ENCODE measurements around the gene EIF5B.

The EIF5B gene

DNA sequence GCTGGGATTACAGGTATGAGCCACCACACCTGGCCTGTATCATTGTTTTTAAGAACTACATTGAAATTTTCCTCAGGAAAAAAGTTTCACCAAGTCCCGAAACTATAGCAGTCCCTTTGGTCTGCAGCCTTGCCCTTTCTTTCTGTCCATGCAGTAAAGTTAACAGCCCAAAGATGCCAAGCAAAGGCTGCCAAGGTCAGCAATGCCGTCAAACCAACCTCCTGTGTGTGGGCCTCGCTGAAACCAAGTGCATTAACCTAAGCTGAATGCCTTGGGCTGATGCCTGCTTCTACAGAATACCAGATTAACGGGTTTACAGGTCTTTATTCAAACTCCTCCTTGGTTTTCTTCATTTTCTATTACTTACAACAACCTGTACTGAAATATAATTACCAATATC, 73.1 kb downstream of the EIF5B start:
- TF ChIP-seq, protein P1, sequence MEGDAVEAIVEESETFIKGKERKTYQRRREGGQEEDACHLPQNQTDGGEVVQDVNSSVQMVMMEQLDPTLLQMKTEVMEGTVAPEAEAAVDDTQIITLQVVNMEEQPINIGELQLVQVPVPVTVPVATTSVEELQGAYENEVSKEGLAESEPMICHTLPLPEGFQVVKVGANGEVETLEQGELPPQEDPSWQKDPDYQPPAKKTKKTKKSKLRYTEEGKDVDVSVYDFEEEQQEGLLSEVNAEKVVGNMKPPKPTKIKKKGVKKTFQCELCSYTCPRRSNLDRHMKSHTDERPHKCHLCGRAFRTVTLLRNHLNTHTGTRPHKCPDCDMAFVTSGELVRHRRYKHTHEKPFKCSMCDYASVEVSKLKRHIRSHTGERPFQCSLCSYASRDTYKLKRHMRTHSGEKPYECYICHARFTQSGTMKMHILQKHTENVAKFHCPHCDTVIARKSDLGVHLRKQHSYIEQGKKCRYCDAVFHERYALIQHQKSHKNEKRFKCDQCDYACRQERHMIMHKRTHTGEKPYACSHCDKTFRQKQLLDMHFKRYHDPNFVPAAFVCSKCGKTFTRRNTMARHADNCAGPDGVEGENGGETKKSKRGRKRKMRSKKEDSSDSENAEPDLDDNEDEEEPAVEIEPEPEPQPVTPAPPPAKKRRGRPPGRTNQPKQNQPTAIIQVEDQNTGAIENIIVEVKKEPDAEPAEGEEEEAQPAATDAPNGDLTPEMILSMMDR (IDR thresholded peaks at IDR 0.05; ENCODE audit: borderline replicate concordance, insufficient read depth, low read depth, low read length): no peak
- no peak overlapping the region for H3K4me3 ChIP-seq (ENCODE audit: low read depth, low read length)

DNA sequence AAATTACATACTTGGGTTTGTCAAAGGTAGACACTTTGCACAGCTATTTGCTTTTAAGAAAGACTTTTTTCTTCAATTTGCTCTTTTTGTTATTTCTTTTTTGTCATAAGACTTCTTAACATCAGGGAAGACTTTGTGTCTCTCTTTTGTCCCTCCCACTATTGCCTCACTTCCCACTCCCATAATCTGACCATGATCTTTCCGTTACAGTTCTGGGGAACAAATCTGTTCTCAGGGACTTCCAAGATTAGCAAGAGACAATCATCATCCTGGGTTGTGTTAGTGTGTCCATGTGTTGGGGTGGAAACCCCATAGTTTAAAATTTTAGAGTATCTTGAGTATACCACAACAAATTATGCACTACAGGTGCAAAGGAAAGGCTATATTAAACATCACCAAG, 77.4 kb downstream of the EIF5B start:
- H3K4me3 ChIP-seq (ENCODE audit: low read depth, low read length): no peak overlapping the region
- TF ChIP-seq, protein P1 (IDR thresholded peaks at IDR 0.05; ENCODE audit: borderline replicate concordance, insufficient read depth, low read depth, low read length): no peak

DNA sequence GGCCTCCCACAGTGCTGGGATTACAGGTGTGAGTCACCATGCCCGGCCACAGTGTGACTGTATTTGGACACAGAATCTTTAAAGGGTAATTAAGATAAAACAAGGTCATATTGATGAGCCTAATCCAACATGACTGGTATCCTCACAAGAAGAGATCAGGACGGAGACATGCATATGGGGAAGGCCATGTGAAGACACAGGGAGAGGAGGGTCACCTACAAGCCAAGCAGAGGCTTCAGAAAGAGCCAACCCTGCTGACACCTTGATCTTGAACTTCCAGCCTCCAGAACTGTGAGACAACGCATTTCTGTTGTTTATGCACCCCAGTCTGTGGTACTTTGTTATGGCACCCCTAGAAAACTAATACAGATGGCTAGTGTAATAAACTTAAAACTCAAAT, 80.2 kb downstream of the EIF5B start:
- H3K4me3 ChIP-seq (ENCODE audit: low read depth, low read length): no peak overlapping the region
- TF ChIP-seq, protein P1 (IDR thresholded peaks at IDR 0.05; ENCODE audit: borderline replicate concordance, insufficient read depth, low read depth, low read length): no peak

DNA sequence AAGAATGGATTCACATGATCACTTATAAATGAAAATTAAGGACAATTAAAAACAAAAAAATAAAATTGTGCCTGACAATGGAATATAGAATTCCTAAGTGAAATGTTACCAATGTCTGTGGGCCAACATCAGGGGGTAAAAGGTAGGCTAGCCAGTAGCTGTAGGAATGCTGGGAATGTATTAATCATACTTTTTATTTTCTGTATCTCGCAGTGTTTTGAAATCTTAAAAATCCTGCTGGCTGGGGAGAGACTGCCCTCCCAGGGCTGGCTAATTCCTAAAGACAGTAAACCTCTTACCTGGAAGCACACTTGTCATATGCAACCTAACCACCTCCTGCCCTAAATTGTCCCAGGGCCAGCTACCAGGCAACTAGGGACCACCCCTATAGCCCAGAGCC, 82.8 kb downstream of the EIF5B start:
- no peak overlapping the region for H3K4me3 ChIP-seq (ENCODE audit: low read depth, low read length)
- TF ChIP-seq, protein P1 (IDR thresholded peaks at IDR 0.05; ENCODE audit: borderline replicate concordance, insufficient read depth, low read depth, low read length): no peak

DNA sequence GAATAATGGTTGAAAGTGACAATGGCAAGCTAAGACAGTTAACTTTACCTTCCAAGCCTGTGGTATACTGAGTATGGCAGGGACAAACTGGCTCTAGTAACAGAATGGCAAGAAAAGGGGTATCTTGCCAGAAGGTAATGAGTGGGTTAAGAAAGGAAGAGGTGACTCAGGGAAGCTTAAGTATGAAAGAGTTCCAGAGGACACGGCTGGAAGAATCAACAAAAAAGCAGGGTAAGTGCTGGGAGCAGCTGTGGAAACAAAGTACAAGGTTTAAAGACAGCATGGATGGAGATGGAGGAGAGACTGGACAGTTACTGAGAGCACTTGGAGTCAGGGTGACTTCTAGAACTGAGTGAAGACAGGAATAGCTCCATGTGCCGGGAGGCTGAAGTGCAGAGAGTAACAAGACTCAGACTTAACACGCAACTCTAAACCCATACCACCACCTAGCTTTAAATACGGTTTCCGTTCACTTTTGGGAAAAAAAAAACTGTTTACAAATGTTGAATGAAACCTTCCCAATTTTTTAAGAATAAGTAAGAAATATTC, 83.6 kb downstream of the EIF5B start:
- TF ChIP-seq, protein P1 (IDR thresholded peaks at IDR 0.05; ENCODE audit: borderline replicate concordance, insufficient read depth, low read depth, low read length): no peak
- no peak overlapping the region for H3K4me3 ChIP-seq (ENCODE audit: low read depth, low read length)

DNA sequence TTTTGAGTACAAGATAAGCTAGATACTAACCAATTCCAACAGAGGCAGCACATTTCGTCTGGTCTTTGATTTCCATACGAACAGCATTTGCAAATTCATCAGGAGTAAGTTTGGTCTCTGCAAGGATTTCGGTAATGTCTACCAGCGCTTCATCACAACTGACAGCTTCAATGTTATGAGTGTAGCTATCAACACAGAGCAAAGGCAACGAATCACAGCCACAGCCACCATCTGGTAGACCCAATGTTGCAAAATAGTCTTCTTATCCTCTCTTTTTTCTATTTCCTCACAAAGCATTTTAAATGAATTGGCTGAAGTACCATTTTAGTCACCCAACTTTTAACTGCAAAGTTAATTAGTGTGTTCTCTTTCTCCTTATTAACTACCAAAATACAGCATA, 84.3 kb downstream of the EIF5B start:
- TF ChIP-seq, protein P1 (IDR thresholded peaks at IDR 0.05; ENCODE audit: borderline replicate concordance, insufficient read depth, low read depth, low read length): no peak
- H3K4me3 ChIP-seq (ENCODE audit: low read depth, low read length): no peak overlapping the region

DNA sequence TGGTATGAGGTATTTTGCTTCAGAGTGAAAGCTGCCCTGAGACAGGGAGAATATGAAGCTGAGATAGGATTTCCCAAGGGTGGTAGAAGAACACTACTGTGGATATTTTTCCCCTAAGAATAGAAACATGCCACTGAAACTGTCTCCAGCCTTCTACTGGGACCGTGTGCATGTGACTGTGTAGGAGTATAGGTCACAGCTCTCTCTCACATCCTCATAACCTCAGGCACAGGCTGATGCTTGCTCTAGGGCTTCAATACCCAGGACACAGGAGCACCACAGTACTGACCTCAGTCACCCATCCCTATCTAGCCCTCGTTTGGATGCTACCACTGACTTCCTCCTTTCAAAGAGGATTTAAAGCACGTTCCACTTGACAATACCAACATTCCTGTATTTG, 85.4 kb downstream of the EIF5B start:
- H3K4me3 ChIP-seq (ENCODE audit: low read depth, low read length): no peak overlapping the region
- TF ChIP-seq, protein P1 (IDR thresholded peaks at IDR 0.05; ENCODE audit: borderline replicate concordance, insufficient read depth, low read depth, low read length): no peak

All from GM12875 (cell line).